NB4 (cell line): ENCODE data around the gene CCDC40.

Experiments used
- MAX ChIP-seq: IDR thresholded peaks from 2 replicates; pipeline ENCODE4 v1.6.1; 2011; ENCODE audit warnings: low read depth, low read length
- MYC ChIP-seq: IDR thresholded peaks from 2 replicates; pipeline ENCODE4 v1.6.1; 2011; ENCODE audit warnings: low read depth, low read length
- POLR2A ChIP-seq: IDR thresholded peaks from 2 replicates; pipeline ENCODE4 v1.6.1; 2011; ENCODE audit warnings: mild to moderate bottlenecking; ENCODE audit not compliant: insufficient read length; ENCODE audit errors: extremely low read depth
- TF ChIP-seq, protein P1 (sequence below): IDR thresholded peaks from one replicate; pipeline ENCODE4 v1.5.1; 2012; ENCODE audit warnings: low read depth, low read length

DNA sequence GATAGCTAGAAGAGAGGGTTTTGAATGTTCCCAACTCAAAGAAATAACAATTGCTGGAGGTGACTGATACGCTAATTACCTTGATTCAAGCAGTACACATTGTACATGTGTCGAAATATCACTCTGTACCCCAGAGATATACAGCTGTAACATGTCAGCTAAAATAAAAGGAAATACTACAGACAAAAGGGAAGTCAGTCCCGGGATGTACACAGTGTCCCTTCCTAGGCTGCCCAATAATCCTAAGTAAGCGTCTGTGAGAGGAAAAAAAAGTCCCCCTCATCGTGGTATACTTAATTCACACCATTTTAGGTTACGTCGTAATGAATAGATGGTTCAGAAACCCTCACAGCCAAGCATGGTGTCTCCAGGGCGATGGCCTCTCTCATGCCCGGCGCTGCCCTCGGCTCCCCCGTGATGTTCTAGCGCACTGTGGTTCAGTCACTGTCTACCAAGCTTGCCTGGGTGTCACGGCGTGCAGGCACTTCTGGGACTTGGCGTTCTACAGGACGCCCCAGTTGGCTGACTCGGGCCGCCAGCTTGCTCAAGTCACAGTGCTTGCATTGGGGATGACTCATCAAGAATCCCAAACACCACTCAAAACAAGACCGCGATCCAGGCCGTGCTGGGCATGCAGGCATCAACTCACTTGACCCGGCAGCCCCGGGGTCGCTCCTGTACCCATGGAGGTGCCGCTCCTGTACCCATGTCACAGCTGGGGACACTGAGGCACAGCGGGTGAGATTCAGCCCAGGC lies 27.6 kb downstream of the CCDC40 start:
- TF ChIP-seq POLR2A, result no peak
- TF ChIP-seq, protein P1, sequence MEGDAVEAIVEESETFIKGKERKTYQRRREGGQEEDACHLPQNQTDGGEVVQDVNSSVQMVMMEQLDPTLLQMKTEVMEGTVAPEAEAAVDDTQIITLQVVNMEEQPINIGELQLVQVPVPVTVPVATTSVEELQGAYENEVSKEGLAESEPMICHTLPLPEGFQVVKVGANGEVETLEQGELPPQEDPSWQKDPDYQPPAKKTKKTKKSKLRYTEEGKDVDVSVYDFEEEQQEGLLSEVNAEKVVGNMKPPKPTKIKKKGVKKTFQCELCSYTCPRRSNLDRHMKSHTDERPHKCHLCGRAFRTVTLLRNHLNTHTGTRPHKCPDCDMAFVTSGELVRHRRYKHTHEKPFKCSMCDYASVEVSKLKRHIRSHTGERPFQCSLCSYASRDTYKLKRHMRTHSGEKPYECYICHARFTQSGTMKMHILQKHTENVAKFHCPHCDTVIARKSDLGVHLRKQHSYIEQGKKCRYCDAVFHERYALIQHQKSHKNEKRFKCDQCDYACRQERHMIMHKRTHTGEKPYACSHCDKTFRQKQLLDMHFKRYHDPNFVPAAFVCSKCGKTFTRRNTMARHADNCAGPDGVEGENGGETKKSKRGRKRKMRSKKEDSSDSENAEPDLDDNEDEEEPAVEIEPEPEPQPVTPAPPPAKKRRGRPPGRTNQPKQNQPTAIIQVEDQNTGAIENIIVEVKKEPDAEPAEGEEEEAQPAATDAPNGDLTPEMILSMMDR, result no peak
- TF ChIP-seq MYC, result no peak
- TF ChIP-seq MAX, result 0 out of 2 replicates have a peak, but pooled peaks have one; percentile 9
